Nucleus accumbens (tissue), 56 donors: ENCODE data around the gene ZSCAN5B.
"Not testable (repeated sequence)": the region's sequence is repeated elsewhere in the genome, so short reads cannot be mapped to it uniquely, and the experiment has no call there.

Source experiments
- DNase-seq, 56 donors: peaks; one replicate each; lab custom pipeline; 2025; lab: John Stamatoyannopoulos, UW

Gene ZSCAN5B, protein sequence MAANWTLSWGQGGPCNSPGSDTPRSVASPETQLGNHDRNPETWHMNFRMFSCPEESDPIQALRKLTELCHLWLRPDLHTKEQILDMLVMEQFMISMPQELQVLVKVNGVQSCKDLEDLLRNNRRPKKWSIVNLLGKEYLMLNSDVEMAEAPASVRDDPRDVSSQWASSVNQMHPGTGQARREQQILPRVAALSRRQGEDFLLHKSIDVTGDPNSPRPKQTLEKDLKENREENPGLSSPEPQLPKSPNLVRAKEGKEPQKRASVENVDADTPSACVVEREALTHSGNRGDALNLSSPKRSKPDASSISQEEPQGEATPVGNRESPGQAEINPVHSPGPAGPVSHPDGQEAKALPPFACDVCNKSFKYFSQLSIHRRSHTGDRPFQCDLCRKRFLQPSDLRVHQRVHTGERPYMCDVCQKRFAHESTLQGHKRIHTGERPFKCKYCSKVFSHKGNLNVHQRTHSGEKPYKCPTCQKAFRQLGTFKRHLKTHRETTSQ

DNA sequence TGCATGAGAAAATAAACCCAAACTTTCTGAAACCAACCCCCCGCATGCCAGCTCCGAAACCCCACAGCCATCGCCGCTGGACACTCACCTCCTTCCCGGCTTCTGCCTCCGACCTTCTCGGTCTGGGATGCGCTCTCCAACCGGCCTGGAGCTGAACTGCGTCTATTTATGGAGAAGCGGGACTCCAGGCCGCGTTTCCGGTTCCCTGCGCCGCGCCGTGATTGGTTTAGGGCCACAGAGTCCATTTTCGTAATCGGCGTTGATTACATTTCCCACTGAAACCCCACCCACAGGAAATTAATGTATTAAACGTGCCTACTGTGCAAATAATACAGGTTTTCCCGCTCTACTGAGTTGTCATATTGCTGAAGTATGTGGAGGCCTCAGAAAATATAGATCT, at the start of gene ZSCAN5B:
Gene ZSCAN5B (minus strand): TSS at position 138 of the 400 bp plus-strand sequence. CDS start 4,731 bp downstream, outside the sequence.
- DNase-seq = not testable (repeated sequence)

DNA sequence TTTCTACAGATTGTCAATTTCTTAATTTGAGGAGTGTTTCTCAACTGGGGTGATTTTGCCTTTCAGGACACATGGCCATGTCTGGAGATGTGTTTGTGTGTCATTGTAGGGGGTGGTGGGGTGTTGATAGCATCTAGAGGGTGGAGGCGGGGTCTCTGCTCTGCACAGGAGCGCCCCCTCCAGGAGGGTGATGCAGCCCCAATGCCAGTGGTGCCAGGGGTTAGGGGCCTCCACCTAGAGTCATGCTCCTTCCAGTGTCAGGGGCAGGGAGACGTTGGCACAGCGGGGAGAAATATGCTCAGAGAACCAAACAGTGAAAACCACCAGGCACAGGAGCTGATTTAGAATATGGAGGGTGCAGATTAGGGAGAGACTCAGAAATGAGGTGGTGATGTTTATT, 48.2 kb upstream of the ZSCAN5B start:
- not testable (repeated sequence) for DNase-seq

DNA sequence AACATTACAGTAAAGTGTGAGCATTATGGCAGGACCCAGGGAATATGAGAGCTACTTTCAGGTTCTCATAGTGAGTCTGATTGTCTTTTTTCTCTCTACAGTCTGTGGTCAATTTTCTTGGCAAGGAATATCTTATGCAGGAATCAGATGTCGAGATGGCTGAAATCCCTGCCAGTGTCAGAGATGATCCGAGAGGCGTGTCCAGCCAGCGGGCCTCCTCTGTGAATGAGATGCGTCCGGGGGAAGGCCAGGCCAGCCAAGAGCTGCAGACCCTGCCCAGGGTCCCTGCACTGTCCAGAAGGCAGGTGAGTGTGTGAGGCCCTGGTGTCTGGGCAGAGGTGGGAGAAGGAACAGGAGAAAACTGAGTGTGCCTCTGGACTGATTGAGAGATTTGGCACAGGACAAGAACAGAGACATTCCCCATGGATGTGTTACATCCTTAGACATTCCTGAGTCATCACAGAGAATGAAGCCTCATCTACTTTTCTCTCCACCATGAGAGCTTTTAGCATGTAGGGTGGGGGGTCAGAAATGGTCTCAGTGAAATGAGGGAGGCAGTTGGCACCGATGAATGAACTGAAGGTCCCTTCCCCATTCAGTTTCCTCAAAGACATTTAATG, 47.6 kb upstream of the ZSCAN5B start:
- no peak for DNase-seq

DNA sequence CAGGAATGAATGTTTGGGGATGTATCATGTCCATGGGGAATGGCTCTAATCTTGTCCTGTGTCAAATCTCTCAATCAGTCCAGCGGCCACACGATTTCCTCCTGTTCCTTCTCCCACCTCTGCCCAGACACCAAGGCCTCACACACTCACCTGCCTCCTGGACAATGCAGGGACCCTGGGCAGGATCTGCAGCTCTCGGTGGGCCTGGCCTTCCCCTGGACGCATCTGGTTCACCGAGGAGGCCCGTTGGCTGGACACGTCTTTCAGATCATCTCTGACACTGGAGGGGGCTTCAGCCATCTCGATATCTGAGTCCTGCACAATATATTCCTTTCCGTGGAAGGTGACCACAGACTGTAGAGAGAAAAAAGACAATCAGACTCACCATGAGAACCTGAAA, 25.9 kb upstream of the ZSCAN5B start:
- no peak for DNase-seq

DNA sequence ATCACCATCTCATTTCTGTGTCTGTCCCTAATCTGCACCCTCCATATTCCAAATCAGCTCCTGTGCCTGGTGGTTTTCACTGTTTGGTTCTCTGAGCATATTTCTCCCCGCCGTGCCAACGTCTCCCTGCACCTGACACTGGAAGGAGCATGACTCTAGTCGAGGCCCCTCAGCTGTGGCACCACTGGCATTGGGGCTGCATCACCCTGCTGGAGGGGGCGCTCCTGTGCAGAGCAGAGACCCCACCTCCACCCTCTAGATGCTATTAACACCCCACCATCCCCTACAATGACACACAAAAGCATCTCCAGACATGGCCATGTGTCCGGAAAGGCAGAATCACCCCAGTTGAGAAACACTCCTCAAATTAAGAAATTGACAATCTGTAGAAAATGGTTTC, 25.3 kb upstream of the ZSCAN5B start:
- no peak for DNase-seq

DNA sequence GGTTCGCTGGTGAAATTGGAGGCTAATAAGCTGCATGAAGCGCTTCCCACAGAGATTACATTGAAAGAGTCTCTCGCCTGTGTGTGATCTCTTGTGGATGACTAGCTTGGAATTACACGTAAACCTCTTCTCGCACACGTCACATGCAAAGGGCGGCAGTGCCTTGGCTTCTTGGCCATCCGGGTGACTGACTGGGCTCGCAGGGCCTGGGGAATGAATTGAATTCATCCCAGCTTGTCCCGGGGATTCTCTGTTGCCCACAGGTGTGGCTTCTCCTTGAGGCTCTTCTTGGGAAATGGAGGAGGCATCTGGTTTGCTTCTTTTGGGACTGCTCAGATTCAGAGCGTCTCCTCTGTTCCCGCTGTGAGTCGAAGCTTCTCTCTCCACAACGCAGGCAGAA, 24.3 kb upstream of the ZSCAN5B start:
- no peak for DNase-seq

DNA sequence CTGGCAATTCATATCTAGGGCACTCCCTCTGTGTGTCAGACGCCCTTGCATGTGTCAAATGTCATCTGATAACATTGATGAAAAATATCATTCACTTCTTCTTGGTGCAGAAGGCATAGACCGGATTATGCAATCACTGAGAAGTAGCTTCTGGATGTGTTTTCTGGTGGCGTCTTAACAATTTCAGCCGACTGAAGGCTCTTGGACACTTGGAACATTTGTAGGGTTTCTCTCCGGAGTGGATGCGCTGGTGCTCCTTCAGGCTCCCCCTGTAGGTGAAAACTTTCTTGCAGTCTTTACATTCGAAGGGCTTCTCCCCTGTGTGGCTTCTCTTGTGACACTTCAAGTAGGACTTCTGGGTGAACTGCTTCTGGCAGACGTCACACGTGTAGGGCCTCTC, 23.9 kb upstream of the ZSCAN5B start:
- DNase-seq = not testable (repeated sequence)

DNA sequence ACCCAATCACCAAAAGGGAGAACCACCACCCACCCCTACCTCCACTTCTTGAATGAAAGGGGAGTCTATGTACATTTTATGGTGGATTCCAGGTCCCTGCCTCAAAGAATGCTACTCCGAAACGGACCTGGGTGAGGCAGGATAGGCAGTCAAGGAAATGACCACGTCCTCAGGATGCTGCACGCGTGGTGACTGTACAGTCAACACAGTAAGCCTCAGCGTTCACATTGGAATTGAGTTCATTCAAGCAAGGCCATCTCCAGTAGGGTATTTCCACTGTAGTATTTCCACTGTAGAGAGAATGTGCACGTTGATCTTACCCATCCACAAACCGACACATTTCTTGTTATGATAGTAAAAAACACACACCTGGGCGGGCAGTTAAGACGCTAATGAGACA, 21.4 kb upstream of the ZSCAN5B start:
- no peak for DNase-seq

DNA sequence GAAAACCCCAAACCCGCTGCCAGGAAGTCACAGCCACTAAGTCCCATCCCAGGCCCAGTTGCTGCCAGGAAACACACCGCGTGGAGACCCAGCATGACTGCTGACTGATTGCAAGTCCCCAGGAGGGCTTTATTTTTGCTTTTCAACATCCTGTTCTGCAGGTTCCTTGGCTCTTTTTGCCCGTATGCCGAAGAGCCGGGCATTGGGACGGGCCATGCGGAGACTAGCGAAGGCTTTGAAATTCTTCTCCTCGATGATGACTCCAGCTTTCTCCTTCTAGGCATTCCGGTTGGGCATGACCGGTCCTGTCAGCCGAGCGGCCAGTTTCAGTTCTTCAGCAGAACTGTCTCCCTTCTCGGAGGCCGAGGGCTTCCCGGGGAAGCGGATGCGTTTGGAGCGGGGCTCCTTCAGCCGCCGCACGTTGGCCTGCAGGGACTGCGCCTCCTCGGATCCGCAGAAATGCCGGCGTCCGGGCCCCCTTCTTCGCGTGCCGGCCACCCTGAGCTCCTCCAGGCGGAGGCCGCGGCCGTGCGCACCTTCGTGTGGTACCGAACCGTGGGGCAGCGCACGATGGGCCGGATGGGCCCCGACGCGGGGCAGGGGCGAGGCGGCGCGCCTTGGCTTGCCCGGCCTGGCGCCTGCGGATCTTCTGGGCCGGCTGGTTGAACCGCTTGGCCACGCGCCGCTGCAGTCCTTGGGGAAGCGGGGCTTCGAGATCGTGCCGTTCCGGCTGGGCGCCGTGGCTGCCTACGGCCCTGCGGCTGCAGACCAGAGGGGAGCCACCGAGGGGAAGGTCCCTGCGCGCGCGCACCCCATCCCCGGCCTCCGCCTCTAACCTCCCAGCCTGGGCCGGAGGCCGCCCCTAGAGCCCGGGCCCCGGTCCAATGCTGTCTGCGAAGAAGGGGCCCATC, 19.7 kb upstream of the ZSCAN5B start:
- DNase-seq = peak in 4 of 56 donors; percentile 0 to 19 (median 3)

DNA sequence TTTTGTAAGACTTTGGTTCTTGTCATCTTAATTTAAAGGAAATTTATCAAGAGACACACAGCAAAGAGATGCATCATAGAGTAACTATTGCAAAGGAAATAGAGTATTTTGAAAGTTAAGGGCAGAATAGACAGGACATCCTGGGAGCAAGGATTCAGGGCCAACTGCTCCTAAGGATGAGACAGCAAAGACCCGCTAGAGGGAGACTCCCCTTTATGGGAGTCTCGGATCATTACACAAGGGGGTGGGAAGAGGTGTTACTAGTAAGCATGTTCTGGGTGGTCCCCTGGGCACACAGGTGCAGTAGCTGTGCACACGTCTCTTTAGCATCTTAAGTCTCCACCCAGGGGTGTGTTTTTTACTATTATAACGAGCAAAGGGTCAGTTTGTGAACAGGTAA, 14.1 kb upstream of the ZSCAN5B start:
- DNase-seq = no peak

DNA sequence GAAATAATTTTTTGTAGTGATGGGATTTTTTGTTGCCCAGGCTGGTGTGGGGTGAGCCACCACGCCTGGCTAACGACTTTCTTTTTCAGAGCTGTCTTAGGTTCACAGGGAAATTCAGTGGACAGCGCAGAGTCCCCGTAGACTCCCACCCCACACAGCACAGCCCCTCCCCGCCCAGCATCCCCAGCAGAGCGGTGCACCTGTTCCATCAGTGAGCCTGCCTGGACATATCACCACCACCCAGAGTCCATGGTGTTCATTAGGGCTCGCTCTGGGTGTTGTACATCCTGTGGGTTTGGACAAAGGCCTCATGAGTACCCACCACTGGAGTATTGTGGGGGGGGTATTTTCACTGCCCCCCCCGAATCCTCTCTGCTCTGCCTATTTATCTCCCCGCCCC, 12.5 kb upstream of the ZSCAN5B start:
- not testable (repeated sequence) for DNase-seq

DNA sequence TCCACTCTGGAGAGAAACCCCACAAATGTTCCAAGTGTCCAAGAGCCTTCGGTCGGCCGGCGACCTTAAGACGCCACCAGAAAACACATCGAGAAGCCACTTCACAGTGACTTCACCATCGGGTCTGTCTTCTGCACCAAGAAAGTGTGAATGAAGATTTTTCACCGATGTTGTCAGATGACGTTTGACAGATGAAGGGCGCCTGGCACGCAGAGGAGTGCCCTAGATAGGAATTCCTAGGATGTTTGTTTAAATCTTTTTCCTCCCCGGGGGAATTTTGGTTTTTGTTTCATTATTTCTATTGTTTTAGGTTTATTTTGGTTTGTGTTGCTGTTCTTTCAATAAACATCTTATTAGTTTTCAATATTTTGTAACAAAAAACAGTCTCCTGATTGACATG, 11.5 kb upstream of the ZSCAN5B start:
- no peak for DNase-seq

DNA sequence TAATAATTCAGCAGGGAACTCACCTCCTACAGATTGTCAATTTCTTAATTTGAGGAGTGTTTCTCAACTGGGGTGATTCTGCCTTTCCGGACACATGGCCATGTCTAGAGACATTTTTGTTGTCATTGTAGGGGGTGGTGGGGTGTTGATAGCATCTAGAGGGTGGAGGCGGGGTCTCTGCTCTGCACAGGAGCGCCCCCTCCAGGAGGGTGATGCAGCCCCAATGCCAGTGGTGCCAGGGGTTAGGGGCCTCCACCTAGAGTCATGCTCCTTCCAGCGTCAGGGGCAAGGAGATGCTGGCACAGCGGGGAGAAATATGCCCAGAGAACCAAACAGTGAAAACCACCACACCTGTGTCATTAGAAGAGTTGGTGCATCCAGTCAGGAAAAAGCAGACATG, 10.0 kb upstream of the ZSCAN5B start:
- not testable (repeated sequence) for DNase-seq

DNA sequence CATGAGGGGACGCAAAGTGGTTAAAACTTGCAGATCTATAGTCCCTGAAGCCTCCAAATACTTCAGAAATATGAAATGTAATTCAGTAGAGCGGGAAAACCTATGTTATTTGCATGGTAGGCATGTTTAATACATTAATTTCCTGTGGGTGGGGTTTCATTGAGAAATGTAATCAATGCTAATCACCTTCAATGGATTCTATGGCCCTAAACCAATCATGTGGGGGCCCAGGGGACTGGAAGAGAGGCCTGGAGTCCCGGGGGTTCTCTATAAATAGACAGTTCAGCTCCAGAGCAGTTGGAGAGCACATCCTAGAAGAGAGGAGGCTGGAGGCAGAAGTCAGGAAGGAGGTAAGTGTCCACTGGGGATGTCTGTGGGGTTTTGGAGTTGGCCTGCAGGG, 4.4 kb upstream of the ZSCAN5B start, which contains the start of gene ZSCAN5C:
Gene ZSCAN5C (plus strand): TSS at position 301 of the 400 bp plus-strand sequence. CDS start 3,641 bp downstream, outside the sequence.
- no peak for DNase-seq

DNA sequence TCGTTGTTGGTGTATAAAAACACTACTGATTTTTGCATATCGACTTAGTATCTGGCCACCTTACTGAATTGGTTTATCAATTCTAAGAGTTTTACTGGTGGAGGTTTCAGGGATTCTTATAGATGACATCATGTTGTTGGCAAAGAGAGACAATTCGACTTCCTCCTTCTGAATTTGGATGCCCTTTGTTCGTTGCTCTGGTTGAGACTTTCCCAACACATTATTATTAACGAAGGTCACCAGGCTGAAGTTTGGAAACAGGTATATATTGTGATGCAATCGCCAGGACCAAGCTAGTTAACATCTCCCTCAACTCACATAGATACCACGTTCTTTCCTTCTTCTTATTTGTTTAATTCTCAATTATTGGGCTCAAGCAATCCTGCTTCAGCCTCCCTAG, 2.1 kb upstream of the ZSCAN5B start:
- DNase-seq = no peak

DNA sequence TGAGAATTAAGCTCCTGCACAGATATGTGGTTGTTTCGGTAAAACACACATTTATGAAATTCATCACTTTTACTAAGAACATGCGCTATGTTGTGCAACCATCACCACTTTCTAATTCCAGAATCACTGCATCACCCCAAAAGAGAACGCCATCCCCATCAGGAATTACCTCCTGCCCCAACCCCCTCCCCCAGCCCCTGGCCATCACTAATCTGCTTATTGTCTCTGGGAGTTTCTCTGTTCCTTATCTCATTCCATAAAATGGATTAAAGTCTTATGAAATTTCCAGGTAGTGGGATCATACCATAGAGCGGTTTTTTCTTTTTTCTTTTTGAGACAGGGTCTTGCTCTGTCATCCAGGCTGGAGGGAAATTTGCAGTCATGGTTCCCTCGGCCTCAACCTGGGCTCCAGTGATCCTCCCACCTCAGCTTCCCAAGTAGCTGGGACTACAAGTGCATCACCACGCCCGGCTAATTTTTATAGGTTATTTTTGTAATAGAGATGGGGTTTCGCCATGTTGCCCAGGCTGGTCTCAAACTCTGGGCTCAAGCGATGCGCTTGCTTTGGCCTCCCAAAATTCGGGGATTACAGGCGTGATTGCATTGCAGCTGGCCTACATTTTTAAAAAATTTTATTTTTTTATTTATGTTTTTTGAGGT, 3.5 kb downstream of the ZSCAN5B start:
- DNase-seq = no peak

DNA sequence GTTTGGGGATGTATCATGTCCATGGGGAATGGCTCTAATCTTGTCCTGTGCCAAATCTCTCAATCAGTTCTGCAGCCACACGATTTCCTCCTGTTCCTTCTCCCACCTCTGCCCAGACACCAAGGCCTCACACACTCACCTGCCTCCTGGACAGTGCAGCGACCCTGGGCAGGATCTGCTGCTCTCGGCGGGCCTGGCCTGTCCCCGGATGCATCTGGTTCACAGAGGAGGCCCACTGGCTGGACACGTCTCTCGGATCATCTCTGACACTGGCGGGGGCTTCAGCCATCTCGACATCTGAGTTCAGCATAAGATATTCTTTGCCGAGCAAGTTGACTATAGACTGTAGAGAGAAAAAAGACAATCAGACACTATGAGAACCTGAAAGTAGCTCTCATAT, 5.9 kb downstream of the ZSCAN5B start:
- DNase-seq = no peak

DNA sequence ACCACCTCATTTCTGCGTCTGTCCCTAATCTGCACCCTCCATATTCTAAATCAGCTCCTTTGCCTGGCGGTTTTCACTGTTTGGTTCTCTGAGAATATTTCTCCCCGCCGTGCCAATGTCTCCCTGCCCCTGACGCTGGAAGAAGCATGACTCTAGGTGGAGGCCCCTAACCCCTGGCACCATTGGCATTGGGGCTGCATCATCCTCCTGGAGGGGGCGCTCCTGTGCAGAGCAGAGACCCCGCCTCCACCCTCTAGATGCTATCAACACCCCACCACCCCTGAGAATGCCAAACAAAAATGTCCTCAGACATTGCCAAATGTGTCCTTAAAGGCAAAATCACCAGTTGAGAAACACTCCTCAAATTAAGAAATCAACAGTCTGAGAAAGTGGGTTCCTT, 6.5 kb downstream of the ZSCAN5B start:
- DNase-seq = no peak

DNA sequence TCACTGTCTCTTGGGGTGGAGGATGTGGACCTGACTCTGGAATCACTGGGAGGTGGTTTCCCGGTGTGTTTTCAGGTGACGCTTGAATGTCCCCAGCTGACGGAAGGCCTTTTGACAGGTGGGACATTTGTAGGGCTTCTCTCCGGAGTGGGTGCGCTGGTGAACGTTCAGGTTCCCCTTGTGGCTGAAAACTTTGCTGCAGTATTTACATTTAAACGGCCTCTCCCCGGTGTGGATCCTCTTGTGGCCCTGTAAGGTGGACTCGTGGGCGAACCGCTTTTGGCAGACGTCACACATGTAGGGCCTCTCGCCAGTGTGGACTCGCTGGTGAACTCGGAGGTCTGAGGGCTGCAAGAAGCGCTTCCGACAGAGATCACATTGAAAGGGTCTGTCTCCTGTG, 7.8 kb downstream of the ZSCAN5B start:
- no peak for DNase-seq

DNA sequence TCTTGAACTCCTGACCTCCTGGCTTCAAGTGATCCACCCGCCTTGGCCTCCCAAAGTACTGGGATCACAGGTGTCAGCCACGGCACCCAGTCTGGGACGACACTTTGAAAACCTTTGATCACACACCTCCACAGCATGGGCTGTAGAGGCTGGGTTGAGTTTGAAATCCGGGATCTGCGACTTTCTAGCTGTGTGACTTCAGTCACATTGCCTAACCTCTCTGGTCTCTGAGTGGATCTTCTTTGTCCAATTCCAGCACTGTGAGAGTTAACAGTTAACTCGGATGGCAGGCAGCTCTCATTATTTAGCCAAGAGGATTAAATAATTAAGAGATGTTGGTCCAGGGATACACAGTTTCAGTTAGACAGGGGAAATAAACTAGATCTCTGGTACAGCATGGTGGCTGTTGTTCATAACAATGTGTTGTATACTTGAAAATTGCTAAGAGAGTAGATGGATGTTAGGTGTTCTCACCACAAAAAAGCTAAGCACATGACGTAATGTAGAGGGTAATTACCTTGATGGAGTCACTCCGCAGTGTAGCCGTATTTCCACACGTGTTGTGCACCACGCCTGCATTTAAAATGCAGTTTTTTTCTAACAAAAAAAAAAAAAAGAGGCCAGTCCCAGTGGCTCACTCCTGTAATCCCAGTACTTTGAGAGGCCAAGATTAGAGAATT, 19.9 kb downstream of the ZSCAN5B start:
- no peak for DNase-seq
